Measurements from ENCODE around the gene ATP9B.

The ATP9B gene

GRCh38 chr18:79108549-79109215 lies 39.5 kb downstream of the ATP9B start:
- H3K4me3 ChIP-seq (ENCODE audit: low read depth, low read length): no peak overlapping the region
- TF ChIP-seq CTCF (IDR thresholded peaks at IDR 0.05; ENCODE audit: borderline replicate concordance, insufficient read depth, low read depth, low read length): no peak

- no peak overlapping the region for H3K4me3 ChIP-seq (ENCODE audit: low read depth, low read length)
- no peak for TF ChIP-seq CTCF (IDR thresholded peaks at IDR 0.05; ENCODE audit: borderline replicate concordance, insufficient read depth, low read depth, low read length)
Measured at GRCh38 chr18:79111483-79111882, 42.3 kb downstream of the ATP9B start.

GRCh38 chr18:79117385-79117784 lies 48.2 kb downstream of the ATP9B start:
- no peak overlapping the region for H3K4me3 ChIP-seq (ENCODE audit: low read depth, low read length)
- TF ChIP-seq CTCF (IDR thresholded peaks at IDR 0.05; ENCODE audit: borderline replicate concordance, insufficient read depth, low read depth, low read length): no peak

GRCh38 chr18:79117788-79118187 lies 48.6 kb downstream of the ATP9B start:
- H3K4me3 ChIP-seq (ENCODE audit: low read depth, low read length): no peak overlapping the region
- no peak for TF ChIP-seq CTCF (IDR thresholded peaks at IDR 0.05; ENCODE audit: borderline replicate concordance, insufficient read depth, low read depth, low read length)

GRCh38 chr18:79118797-79119196 lies 49.6 kb downstream of the ATP9B start:
- no peak for TF ChIP-seq CTCF (IDR thresholded peaks at IDR 0.05; ENCODE audit: borderline replicate concordance, insufficient read depth, low read depth, low read length)
- H3K4me3 ChIP-seq (ENCODE audit: low read depth, low read length): no peak overlapping the region

GRCh38 chr18:79121746-79122474 lies 52.7 kb downstream of the ATP9B start:
- no peak for TF ChIP-seq CTCF (IDR thresholded peaks at IDR 0.05; ENCODE audit: borderline replicate concordance, insufficient read depth, low read depth, low read length)
- no peak overlapping the region for H3K4me3 ChIP-seq (ENCODE audit: low read depth, low read length)

- TF ChIP-seq CTCF (IDR thresholded peaks at IDR 0.05; ENCODE audit: borderline replicate concordance, insufficient read depth, low read depth, low read length): no peak
- no peak overlapping the region for H3K4me3 ChIP-seq (ENCODE audit: low read depth, low read length)
Measured at GRCh38 chr18:79123948-79124347, 54.8 kb downstream of the ATP9B start.
